GM12875 (cell line): ENCODE data around the gene VAV2.

Experiments
- H3K4me3 ChIP-seq: one replicate; pipeline ENCODE4 v1.5.1; 2011; ENCODE audit warnings: low read depth, low read length, control low read depth
- CTCF ChIP-seq: IDR thresholded peaks from 2 replicates; pipeline ENCODE4 v1.5.1; 2011; ENCODE audit warnings: low read depth, mild to moderate bottlenecking, control low read depth, inconsistent platforms, low read length, moderate library complexity, borderline replicate concordance; ENCODE audit not compliant: insufficient read depth

The VAV2 gene

GRCh38 chr9:133807037-133807436 is 185.1 kb downstream of the VAV2 start:
- TF ChIP-seq CTCF, result no peak
- no peak overlapping the region for H3K4me3 ChIP-seq

GRCh38 chr9:133806623-133807010 is 185.5 kb downstream of the VAV2 start:
- TF ChIP-seq CTCF, result no peak

GRCh38 chr9:133805876-133806622 is 186.1 kb downstream of the VAV2 start:
- no peak for TF ChIP-seq CTCF
- no peak overlapping the region for H3K4me3 ChIP-seq

More at GRCh38 chr9:133806623-133807010, 185.5 kb downstream of the VAV2 start:
- no peak overlapping the region for H3K4me3 ChIP-seq

GRCh38 chr9:133804199-133804598 is 187.9 kb downstream of the VAV2 start:
- no peak overlapping the region for H3K4me3 ChIP-seq
- TF ChIP-seq CTCF, result no peak

GRCh38 chr9:133803745-133804144 is 188.4 kb downstream of the VAV2 start:
- no peak overlapping the region for H3K4me3 ChIP-seq
- no peak for TF ChIP-seq CTCF

GRCh38 chr9:133803028-133803585 is 189.0 kb downstream of the VAV2 start:
- no peak overlapping the region for H3K4me3 ChIP-seq
- TF ChIP-seq CTCF, result no peak

GRCh38 chr9:133801739-133802138 is 190.4 kb downstream of the VAV2 start:
- H3K4me3 ChIP-seq, result no peak overlapping the region
- TF ChIP-seq CTCF, result no peak
